DOHH2 (cell line): Measurements from ENCODE around the gene ETV6.

Source experiments
- H3F3A ChIP-seq: fragments of 200-600 bp; sonication (generic), shearing (Covaris generic); 2 replicates; pipeline ENCODE4 v1.6.0; 2016; ENCODE audit warnings: antibody characterized with exemption, mild to moderate bottlenecking; ENCODE audit not compliant: control insufficient read depth, insufficient read depth
- H3K27ac ChIP-seq: fragments of 200-600 bp; sonication (generic); 2 replicates; pipeline ENCODE4 v1.5.1; 2014; ENCODE audit warnings: low read depth, mild to moderate bottlenecking, low read length, moderate library complexity
- H3K27me3 ChIP-seq: fragments of 200-600 bp; sonication (generic); 2 replicates; pipeline ENCODE4 v1.6.1; 2014; ENCODE audit warnings: mild to moderate bottlenecking, low read length, mixed read lengths; ENCODE audit not compliant: control insufficient read depth
- H3K36me3 ChIP-seq: fragments of 200-600 bp; sonication (generic); 2 replicates; pipeline ENCODE4 v1.6.1; 2014; ENCODE audit warnings: mild to moderate bottlenecking, low read length, moderate library complexity, mixed read lengths; ENCODE audit not compliant: control insufficient read depth
- H3K4me1 ChIP-seq: fragments of 200-600 bp; sonication (generic); 2 replicates; pipeline ENCODE4 v1.6.1; 2014; ENCODE audit warnings: mild to moderate bottlenecking, low read length, mixed read lengths; ENCODE audit not compliant: control insufficient read depth
- H3K4me2 ChIP-seq: fragments of 200-600 bp; sonication (generic); 2 replicates; pipeline ENCODE4 v1.6.0; 2014; ENCODE audit warnings: mild to moderate bottlenecking, low read length, moderate library complexity
- H3K4me3 ChIP-seq: fragments of 200-600 bp; sonication (generic); 2 replicates; pipeline ENCODE4 v1.5.1; 2014; ENCODE audit warnings: mild to moderate bottlenecking, low read length, mixed read lengths
- H3K79me2 ChIP-seq: fragments of 200-600 bp; sonication (generic); 2 replicates; pipeline ENCODE4 v1.6.1; 2014; ENCODE audit warnings: mild to moderate bottlenecking, low read length, mixed read lengths; ENCODE audit not compliant: control insufficient read depth
- H3K9me2 ChIP-seq: fragments of 200-600 bp; sonication (generic); replicated peaks from 2 replicates; pipeline ENCODE4 v1.6.1; 2014; ENCODE audit warnings: mild to moderate bottlenecking, low read length, mixed read lengths; ENCODE audit not compliant: control insufficient read depth
- H3K9me3 ChIP-seq: fragments of 200-600 bp; sonication (generic); 2 replicates; pipeline ENCODE4 v1.6.1; 2014; ENCODE audit warnings: antibody characterized with exemption, low read length, mixed read lengths; ENCODE audit not compliant: control insufficient read depth, insufficient read depth
- H4K20me1 ChIP-seq: fragments of 200-600 bp; sonication (generic); 2 replicates; pipeline ENCODE4 v1.6.0; 2014; ENCODE audit warnings: low read depth, mild to moderate bottlenecking, antibody characterized with exemption, low read length, moderate library complexity; ENCODE audit not compliant: control insufficient read depth, insufficient read depth
- EZH2phosphoT487 ChIP-seq: fragments of 200-600 bp; sonication (generic); IDR thresholded peaks from 2 replicates; pipeline ENCODE4 v1.6.1; 2017; ENCODE audit warnings: borderline replicate concordance, mild to moderate bottlenecking, antibody characterized with exemption, low read length, moderate library complexity, mixed read lengths
- TF ChIP-seq, protein P1 (sequence below): fragments of 200-600 bp; sonication (generic); IDR thresholded peaks from one replicate; pipeline ENCODE4 v1.5.1; 2014; ENCODE audit warnings: antibody characterized with exemption, mild to moderate bottlenecking, low read depth, low read length; ENCODE audit not compliant: poor library complexity, severe bottlenecking

ETV6 gene

DNA sequence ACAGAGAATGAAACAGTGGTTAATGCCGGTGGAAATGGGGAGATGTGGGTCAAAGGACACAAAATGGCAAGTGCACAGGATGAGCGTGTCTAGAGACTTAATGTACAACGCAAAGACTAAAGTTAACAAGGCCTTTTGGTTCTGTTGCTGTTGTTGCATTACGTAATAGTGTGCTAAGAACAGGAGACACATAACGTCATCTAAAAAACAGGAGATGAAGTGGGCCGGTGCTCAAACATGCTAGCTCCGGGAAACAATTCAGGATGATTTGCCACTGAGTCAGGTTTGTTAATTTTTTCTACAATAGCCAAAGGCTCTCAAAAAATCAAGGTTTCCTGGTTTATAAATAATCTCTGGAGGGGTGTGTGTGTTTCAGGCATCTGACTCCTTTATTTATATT lies 55.5 kb downstream of the ETV6 start:
- no peaks in the 10 kb centered on the region for H3K36me3 ChIP-seq
- H3K4me2 ChIP-seq, result no peak overlapping the region
- H3K9me2 ChIP-seq, result no peaks in the 10 kb centered on the region
- H3K4me3 ChIP-seq, result no peak overlapping the region
- no peaks in the 10 kb centered on the region for H3K4me1 ChIP-seq
- H3K79me2 ChIP-seq, result no peaks in the 10 kb centered on the region
- H3F3A ChIP-seq, result no peaks in the 10 kb centered on the region
- H4K20me1 ChIP-seq, result no peaks in the 10 kb centered on the region
- H3K27ac ChIP-seq, result no peak overlapping the region
- H3K27me3 ChIP-seq, result no peaks in the 10 kb centered on the region
- H3K9me3 ChIP-seq, result no peaks in the 10 kb centered on the region
- no peak for TF ChIP-seq EZH2phosphoT487
- TF ChIP-seq, protein P1, sequence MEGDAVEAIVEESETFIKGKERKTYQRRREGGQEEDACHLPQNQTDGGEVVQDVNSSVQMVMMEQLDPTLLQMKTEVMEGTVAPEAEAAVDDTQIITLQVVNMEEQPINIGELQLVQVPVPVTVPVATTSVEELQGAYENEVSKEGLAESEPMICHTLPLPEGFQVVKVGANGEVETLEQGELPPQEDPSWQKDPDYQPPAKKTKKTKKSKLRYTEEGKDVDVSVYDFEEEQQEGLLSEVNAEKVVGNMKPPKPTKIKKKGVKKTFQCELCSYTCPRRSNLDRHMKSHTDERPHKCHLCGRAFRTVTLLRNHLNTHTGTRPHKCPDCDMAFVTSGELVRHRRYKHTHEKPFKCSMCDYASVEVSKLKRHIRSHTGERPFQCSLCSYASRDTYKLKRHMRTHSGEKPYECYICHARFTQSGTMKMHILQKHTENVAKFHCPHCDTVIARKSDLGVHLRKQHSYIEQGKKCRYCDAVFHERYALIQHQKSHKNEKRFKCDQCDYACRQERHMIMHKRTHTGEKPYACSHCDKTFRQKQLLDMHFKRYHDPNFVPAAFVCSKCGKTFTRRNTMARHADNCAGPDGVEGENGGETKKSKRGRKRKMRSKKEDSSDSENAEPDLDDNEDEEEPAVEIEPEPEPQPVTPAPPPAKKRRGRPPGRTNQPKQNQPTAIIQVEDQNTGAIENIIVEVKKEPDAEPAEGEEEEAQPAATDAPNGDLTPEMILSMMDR, result no peak

DNA sequence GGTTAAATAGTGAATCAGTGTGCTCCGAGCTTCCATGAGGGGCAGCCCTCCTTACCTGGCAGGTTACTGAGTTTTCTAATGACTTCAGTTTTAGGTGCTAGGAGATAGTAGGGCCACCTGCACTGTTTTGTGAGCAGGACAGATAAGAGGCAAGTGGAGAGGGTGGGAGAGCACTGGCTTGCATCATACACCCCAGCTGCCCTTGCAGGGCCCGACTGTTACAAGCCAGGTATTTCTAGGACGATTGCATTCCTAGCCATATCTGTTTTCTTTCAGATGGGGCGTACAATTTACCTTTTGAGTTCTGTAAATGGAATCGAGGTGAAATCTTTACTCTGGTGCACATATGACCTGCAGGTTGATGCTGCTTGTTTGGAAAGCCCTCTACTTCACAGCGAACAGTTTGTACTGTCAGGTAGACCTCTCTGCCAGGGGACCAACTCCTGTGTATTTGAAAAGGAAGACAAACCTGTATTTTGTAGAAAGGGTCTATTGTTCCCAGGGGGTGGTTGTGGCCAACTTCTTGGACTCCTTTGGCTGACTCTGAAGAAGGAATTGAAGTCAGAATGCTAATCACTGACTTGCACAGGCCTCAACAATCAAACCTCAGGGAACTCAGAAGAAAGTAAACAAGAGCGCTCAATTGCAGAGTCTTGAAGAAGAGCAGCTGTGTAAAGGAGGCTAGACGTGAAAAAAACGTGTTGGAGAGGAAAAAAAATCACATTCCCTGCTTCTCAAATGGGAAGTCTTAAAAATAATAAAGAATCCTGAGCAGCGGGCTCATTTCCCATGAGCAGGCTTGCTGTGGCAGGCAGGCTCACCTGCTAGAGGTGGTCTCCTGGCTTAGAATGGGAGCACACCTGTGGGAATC lies 57.3 kb downstream of the ETV6 start:
- Histone ChIP-seq H3K36me3 (no peaks in the 10 kb centered on the region), H3K79me2 (no peaks in the 10 kb centered on the region), H3K9me2 (no peaks in the 10 kb centered on the region), H3F3A (no peaks in the 10 kb centered on the region), H3K27me3 (no peaks in the 10 kb centered on the region), H3K4me1 (no peaks in the 10 kb centered on the region), H3K27ac (no peak overlapping the region), H4K20me1 (no peaks in the 10 kb centered on the region), H3K9me3 (no peaks in the 10 kb centered on the region), H3K4me3 (no peak overlapping the region), H3K4me2 (no peak overlapping the region)
- no peak for TF ChIP-seq EZH2phosphoT487
- TF ChIP-seq, protein P1, result no peak

DNA sequence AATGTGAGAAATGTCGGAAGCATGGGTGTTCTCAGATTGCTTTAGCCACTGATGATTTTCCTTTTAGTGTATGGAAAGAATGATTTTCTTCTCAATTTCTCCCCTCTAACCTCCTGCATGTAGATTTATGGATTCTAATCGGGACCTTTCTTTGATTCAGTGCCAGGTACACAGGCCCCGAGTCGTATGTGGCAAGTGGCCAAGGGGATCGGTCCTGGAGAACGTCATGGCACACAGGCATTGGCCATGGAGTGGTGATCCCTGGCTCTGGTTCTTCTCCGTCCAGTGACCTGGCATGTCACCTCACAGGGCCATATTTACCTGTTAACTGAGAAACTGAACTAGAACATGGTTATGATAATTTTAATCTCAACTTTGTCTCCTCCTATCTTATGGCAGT lies 58.1 kb downstream of the ETV6 start:
- TF ChIP-seq, protein P1, result no peak
- TF ChIP-seq EZH2phosphoT487, result no peak
- no peak overlapping the region for H3K4me3 ChIP-seq
- no peaks in the 10 kb centered on the region for H3K9me2 ChIP-seq
- no peak overlapping the region for H3K4me2 ChIP-seq
- H3K9me3 ChIP-seq, result no peaks in the 10 kb centered on the region
- no peaks in the 10 kb centered on the region for H3K79me2 ChIP-seq
- no peaks in the 10 kb centered on the region for H3K36me3 ChIP-seq
- H3K27ac ChIP-seq, result no peak overlapping the region
- no peaks in the 10 kb centered on the region for H4K20me1 ChIP-seq
- no peaks in the 10 kb centered on the region for H3K27me3 ChIP-seq
- H3K4me1 ChIP-seq, result no peaks in the 10 kb centered on the region
- no peaks in the 10 kb centered on the region for H3F3A ChIP-seq
